HG03025 (cell line): Measurements from ENCODE around the gene TNRC6B.

ENCODE experiments used
- ATAC-seq: cut with Tn5 transposase; IDR thresholded peaks from one replicate; pipeline ENCODE4 v1.9.1; 2021; ENCODE audit warnings: mild to moderate bottlenecking, moderate library complexity; ENCODE audit not compliant: unreplicated experiment, low FRiP score

The TNRC6B gene

DNA sequence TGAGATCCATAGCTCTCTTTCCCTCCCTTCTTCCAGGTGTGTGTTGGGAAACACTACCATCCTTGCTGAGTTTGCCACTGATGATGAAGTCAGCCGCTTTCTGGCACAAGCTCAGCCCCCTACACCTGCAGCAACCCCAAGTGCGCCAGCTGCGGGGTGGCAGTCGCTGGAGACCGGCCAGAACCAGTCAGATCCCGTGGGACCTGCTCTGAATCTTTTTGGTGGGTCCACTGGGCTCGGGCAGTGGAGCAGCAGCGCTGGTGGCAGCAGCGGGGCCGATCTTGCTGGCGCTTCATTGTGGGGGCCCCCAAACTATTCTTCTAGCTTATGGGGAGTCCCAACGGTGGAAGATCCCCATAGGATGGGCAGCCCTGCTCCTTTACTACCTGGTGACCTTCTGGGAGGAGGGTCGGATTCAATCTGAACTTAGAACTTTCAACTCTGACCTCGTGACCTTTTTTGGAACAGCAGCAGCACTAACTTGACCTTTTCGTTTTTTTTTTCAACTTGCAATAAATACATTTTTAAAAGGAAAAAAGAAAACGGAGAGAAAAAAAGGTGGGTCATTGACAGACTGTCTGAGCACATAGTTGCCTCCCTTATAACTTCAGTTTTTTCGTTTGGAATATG is 145.2 kb downstream of the TNRC6B start:
- no peak for ATAC-seq

DNA sequence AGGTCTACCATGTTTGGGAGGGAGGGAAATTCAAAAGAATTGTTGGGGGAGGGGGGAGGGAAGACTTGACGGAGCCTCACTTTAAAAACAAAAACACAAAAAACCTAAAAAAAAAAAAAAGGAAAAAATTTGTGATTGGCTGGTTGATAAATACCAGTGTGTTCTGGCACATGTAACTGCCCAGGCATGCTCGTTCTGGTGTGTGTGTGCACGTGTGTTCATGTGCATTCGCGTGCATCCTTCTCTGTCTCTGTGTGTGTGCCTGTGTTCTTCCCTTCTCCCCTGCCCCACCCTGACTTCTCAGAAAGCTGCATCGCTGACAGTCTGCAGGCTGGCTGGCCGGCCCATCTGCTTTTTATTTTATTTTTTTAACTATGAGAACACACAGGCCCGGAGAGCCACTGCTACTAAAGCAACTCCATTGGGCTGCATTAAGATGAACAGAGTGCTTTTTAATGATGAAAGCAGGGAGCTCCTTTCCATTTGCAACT is 146.0 kb downstream of the TNRC6B start:
- ATAC-seq = no peak

DNA sequence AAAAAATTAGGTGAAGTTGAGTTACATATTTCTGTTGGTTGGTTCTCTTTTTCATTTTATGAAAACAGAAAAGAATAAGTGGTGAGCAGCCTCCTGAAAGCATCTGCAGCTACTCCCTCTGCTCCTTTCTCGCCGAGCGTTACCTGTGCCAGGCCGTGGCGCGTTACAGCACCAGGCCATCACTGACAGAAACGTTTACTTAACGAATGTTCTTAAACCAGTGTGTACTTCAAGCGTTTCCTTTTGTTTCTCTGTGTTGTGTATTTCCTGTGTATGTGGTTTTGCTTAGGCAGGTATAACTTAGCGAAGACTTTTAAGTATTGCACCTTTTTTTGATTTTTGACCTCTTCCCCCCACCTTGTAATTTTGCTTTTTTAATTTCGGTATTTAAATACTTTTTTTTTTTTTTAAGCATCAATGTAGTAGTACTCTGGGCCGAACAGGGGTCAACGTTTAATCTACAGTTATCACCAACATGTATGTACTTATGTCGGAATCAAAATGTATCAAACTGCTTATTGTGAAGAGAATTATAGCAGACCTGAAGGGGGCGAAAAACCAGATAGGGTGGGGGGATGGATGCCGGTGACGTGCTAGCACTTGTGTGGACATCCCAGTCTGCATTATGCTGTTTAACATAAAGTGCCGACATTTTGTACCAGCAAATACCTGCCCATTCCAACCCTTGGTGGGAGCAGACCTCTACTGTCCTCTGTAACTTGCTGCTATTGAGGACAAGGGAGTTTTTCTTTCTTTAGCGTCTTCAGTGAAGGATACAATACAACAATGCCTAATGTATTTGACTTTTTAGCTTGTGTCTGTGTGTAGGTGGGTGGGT is 147.0 kb downstream of the TNRC6B start:
- no peak for ATAC-seq

DNA sequence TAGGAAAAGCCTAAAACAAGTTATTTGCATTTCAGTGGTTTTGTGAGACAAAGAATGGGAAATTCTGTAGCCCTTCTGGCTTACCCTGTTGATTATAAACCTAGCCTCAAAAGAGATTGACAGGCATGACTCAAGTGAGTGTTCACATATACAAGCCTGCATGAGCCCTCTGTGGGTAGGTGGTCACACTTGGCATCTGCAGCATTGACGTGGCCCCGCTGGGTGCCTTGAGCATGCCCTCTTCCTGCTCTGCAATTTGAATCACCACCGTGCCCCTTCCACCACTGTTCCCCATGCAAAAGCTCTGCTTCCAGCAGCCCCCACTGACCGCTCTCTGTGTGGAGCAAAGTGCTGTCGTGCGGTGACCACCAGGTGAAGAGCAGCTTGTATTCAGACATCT is 147.6 kb downstream of the TNRC6B start:
- no peak for ATAC-seq

DNA sequence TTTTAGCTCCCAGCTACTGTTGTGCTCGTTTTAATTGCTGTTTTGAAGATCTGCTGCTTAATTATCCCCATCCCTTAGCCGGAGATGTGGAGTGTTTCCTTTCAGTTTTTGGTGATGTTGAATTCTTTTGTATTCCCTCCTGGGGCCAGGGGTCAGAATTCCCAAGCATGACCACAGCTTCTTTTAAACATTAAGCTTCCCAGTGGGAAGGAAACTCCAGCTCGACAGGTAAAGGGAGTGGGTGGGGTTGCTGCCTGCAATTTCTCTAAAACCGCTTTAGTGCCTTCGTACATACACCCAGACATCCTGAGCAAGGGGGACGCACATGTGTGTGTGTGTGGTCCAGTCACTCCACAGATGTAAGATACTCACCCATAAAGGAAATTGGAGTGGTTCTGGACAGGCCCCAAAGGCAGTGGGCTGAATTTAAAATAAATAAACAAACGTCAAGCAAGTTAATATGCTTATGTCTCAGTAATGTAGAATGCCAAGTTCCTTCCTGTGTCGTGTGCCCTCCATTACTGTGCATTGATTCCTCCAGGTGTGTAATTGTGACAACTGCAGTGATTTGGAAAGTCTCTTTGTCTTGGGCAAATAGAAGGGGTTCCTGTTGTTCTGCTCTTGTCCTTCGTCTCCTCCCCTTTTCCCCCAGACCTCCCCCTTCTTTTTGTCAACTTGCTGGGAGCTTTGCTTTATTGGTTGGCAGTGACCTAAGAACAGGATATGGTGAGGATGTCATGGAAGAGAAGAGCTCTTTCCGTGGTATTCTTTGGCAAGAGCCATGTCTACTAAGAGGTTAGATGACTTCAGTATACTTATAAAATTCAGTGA is 149.4 kb downstream of the TNRC6B start:
- no peak for ATAC-seq

GRCh38 chr22:40328546-40329456 is 151.1 kb downstream of the TNRC6B start:
- no peak for ATAC-seq

GRCh38 chr22:40329466-40329865 is 151.7 kb downstream of the TNRC6B start:
- ATAC-seq = no peak

GRCh38 chr22:40330086-40330485 is 152.4 kb downstream of the TNRC6B start:
- ATAC-seq = no peak

GRCh38 chr22:40330615-40331014 is 152.9 kb downstream of the TNRC6B start:
- no peak for ATAC-seq

GRCh38 chr22:40331706-40332105 is 154.0 kb downstream of the TNRC6B start:
- ATAC-seq = no peak

DNA sequence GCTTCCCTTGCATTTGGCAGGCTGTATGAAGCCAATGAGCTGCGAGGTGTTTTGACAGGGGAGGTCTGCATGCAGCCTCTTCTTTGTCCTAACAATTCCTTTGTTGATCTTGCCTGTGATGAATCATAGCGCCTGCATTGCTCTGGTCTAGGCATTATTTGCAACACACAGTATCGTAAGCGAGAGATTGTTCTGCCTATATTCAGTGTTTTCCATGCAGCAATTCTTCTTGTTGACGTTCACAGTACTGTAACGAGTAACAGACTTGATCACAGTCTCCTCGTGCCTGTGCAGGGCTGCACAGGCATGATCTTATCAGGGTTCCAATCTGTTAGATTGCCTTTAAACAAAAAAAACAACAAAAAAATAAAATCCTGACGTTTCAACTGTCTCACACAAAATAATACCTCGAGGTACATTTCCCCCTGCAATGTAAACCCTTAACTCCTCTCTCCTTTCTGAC is 154.6 kb downstream of the TNRC6B start:
- no peak for ATAC-seq

DNA sequence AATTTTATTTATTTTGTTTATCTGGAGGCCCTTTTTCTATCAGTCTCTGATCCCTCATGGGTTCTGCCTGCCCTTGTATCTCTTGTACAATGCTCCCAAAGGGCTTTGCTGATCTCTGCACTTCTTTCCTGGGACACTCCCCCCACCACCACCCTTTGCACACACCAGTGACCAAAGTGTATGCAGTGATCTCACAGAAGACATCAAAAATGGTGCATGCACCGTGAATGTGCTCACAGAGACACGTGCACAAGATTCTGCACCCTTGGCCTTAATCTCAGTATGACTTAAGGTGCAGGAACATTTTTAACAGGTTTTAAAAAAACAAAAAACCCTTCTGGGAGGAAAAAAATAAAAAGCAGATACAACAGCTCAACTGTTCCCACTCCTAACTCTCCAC is 156.3 kb downstream of the TNRC6B start:
- ATAC-seq = no peak

- ATAC-seq = no peak
Observed at GRCh38 chr22:40334899-40335298, 157.2 kb downstream of the TNRC6B start.

- ATAC-seq = no peak
Observed at GRCh38 chr22:40335358-40335757, 157.6 kb downstream of the TNRC6B start.

DNA sequence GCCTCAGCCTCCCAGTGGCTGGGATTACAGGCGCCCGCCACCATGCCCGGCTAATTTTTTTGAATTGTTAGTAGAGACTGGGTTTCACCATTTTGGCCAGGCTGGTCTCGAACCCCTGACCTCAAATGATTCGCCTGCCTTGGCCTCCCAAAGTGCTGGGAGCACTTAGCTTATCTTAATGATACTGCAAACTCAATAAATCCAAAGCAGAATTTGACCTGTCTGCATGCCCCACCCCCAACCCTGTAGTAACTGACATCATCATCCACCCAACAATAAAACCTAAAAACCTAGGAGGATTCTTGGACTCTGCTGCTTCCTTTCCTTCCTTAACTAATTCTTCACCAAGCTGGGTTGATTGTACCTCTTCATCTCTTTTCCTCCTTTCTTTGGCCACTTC is 162.3 kb downstream of the TNRC6B start:
- no peak for ATAC-seq

DNA sequence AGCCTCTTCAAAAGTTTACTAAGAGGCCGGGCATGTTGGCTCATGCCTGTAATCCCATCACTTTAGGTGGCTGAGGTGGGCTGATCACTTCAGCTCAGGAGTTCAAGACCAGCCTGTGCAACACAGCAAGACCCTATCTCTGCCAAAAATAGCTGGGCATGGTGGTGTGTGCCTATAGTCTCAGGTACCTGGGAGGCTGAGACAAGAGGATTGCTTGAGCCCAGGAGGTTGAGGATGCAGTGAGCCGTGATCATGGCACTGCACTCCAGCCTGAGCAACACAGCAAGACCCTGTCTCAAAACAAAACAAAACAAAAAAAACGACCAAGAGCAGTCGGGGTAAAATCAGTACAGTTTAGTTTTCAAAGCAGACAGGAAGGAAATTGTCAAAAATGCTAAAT is 163.9 kb downstream of the TNRC6B start:
- no peak for ATAC-seq

- ATAC-seq = no peak
Observed at GRCh38 chr22:40342521-40342920, 164.8 kb downstream of the TNRC6B start.

DNA sequence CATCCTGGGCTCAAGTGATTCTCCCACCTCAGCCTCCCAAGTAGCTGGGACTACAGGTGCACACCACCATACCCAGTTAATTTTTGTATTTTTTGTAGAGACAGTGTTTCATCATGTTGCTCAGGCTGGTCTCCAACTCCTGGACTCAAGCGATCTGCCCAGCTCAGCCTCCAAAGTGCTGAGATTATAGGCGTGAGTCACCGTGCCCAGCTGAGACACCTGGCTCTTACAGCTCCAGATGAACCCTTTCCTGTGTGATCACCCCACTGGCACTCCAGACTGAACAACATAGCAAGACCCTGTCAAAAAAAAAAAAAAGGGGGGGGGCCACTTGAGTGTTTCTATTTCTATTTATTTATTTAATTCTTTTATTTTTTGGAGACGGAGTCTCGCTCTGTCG is 167.5 kb downstream of the TNRC6B start:
- no peak for ATAC-seq

DNA sequence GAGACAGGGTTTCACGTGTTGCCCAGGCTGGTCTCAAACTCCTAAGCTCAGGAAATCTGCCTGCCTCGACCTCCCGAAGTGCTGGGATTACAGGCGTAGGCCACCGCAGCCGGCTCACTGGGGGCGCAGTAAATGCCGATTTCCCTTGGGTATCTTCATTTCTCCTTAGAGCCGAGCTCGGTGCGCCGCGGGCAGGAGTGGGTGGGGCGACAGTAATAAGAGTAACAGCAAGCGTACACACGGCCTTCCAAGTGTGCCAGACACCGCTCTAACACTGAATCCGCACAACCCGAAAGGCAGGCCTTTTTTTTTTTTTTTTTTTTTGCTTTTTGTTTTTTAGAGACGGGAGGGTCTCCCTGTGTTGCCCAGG is 168.1 kb downstream of the TNRC6B start:
- peak; percentile 42 for ATAC-seq
